HG03097 (cell line): ENCODE data around the gene ROBO3.
A peak's percentile ranks its signal among the peaks of the same experiment; 100 is the strongest.

ENCODE experiments used
- ATAC-seq: cut with Tn5 transposase; IDR thresholded peaks from one replicate; pipeline ENCODE4 v1.9.1; 2021; ENCODE audit not compliant: unreplicated experiment, low FRiP score

The ROBO3 gene

DNA sequence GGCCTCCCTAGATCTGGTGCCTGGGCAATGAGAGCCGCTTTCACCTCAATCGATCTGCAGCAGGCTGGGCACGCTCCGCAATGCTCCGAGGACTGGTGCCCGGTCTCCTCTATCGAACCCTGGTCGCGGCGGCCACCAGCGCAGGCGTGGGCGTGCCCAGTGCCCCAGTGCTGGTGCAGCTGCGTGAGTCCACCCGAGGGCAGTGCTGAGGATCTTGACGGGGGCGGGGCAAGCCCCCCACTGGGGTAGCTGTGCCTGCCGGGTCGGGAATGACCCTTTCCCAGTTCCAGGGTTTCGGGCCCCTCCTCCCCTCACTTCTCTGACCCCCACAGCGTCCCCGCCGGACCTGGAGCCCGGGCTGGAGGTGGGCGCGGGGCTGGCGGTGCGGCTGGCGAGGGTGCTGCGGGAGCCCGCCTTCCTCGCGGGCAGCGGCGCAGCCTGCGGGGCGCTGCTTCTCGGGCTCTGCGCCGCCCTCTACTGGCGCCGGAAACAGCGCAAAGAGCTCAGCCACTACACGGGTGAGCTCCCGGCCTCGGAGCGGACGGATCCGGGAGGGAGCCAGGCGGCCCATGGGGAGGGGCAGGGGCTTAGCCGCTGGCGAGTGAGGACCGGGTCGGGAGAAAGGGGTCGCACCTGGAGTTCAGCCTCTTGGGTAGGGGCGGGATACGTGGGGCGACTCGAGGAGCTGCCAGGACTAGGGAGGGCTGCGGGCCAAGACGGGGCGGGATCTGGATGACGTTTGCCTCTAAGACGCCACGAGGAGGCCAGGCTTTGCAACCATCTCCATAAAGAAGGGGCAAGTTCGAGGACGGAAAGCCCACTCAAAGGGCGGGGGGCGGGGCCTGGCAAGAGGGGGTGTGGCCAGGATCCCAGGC, 10.9 kb downstream of the ROBO3 start:
- ATAC-seq, result peak; percentile 81

GRCh38 chr11:124876818-124877630, 11.8 kb downstream of the ROBO3 start:
- ATAC-seq, result no peak

DNA sequence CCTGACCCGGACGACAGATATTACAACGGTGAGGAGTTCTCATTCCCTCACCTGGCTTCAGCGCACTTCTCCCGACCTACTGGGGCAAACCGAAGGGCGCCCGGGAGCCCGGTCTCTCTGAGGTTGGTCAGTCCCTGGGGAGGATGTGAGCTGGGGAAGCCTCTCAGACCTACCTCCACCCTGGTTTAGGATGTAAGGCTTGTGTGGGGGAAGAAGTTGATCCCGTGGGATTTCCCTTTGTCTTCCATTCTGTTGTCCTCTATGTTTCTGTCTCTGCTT, 12.3 kb downstream of the ROBO3 start:
- no peak for ATAC-seq

GRCh38 chr11:124877910-124878758, 12.9 kb downstream of the ROBO3 start:
- ATAC-seq, result no peak

DNA sequence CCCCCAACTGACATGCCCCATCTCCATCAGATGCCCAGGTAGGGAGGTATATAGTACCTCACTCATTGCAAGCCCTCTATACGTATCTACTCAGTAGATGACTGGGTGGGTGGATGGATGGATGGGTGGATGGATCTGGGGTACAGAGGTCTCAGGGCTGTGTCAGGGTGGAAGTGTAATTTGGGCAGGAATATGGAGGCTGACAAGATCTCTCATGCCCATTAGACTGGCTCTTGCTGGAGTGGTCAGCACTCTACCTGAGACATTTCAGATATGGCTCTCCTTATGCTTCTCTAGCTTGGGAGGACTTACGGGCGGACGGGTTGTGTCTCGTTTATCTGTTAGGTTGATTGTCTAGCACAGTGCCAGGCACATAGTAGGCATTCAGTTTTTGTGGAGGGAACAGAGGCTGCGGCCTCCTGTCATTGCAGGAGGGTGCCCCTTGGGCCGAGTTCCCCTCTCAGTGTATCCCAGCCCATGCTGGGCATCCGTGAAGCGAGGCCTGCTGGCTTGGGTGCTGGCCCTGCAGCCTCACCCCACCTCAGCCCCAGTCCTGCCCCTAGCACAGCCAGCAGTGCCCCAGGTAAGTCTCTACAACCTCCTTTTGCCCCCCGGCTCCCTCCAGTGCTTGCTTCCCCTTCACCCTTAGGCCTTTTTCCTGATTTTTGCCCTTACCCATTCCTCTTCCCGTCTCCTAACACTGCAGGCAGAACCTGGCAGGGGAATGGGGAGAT, 13.7 kb downstream of the ROBO3 start:
- ATAC-seq, result no peak

- no peak for ATAC-seq
Measured at GRCh38 chr11:124879493-124880289, 14.5 kb downstream of the ROBO3 start.

- ATAC-seq, result no peak
Measured at GRCh38 chr11:124880290-124880611, 15.0 kb downstream of the ROBO3 start.

DNA sequence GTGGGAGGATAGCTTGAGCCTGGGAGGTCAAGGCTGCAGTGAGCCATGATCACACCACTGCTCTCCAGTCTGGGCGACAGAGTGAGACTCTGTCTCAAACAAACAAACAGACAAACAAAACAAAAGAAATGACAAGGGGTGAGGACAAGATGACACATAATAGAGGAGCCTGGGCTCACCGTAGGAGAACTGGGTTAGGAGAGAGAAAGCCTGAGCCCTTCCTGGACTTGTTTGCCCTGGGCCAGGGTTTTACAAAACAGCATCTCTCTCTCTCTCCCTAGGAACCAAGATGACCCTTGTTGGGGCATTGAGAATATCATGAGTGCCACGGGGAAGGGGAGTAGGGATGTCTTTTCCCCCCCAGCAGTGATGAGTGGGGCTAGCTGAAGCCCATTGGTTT, 15.7 kb downstream of the ROBO3 start:
- ATAC-seq, result no peak

- no peak for ATAC-seq
Measured at GRCh38 chr11:124882339-124883071, 17.3 kb downstream of the ROBO3 start.

GRCh38 chr11:124884340-124884739, 19.1 kb downstream of the ROBO3 start:
- ATAC-seq, result no peak

DNA sequence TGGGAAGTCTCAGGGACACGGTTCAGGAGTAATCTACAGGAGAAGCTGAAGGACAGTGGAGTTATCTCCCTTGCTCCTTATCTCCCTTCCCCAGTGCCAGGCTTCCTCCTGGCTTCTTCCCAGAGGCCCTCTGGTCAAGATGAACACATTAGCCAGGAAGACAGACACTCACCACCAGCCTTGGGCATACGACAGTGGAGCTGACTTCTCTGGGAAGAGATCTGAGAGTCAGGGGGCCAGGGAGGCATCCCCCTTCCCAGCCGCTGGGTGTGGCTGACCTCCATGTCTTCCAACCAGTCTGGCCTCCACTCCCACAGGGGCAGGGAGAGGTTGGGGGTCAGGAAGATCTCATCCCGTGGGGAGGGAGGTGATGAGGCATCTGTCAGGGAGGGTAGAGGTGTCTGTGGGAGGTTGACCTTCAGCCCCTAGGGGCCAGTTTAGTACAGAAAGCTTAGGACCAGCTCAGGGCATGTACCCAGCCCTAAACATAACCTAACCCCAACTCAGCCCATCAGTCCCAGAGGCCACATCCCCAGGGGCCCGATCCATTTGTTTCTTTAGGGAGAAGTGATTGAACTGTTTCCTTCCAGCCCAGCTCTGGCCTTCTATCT, 19.7 kb downstream of the ROBO3 start:
- ATAC-seq, result no peak

DNA sequence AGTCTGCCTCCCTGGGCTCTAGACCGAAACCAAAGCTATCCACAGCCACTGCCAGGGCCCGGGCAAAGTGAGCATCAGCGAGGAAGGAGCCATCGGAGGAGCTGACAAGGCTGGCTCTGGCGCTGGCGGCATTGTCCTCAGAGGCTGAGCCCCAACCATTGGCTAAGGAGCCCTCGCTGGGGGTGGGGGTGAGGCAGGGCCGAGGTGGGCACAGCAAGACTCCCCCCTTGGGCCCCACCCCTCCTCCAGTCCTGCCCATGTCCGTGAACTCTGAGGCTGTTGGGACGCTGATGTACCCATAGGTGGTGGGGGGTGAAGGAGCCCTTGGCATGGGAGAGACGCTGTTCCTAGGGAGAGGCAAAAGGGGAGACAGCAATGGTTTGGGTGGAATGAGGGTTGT, 21.2 kb downstream of the ROBO3 start:
- no peak for ATAC-seq

GRCh38 chr11:124886978-124887666, 21.9 kb downstream of the ROBO3 start:
- no peak for ATAC-seq

DNA sequence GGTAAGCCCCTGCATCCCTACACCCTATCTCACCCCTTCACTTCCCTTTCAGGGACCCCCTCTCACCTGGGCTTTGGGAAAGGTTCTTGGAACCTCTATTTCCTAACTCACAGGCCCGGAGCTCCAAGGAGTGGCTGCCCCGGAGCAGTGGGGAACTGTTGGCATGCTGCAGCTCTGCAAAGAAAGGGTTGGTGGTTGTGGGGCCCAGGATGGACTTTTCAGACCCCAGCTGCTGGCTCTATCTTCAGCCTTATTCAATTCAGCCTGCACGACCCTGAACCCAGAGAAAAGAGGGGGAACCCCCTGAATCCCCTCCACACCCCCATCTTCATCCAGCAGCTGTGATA, 22.4 kb downstream of the ROBO3 start:
- no peak for ATAC-seq

- ATAC-seq, result no peak
Measured at GRCh38 chr11:124889191-124890091, 24.2 kb downstream of the ROBO3 start.

- no peak for ATAC-seq
Measured at GRCh38 chr11:124890151-124890550, 24.9 kb downstream of the ROBO3 start.

DNA sequence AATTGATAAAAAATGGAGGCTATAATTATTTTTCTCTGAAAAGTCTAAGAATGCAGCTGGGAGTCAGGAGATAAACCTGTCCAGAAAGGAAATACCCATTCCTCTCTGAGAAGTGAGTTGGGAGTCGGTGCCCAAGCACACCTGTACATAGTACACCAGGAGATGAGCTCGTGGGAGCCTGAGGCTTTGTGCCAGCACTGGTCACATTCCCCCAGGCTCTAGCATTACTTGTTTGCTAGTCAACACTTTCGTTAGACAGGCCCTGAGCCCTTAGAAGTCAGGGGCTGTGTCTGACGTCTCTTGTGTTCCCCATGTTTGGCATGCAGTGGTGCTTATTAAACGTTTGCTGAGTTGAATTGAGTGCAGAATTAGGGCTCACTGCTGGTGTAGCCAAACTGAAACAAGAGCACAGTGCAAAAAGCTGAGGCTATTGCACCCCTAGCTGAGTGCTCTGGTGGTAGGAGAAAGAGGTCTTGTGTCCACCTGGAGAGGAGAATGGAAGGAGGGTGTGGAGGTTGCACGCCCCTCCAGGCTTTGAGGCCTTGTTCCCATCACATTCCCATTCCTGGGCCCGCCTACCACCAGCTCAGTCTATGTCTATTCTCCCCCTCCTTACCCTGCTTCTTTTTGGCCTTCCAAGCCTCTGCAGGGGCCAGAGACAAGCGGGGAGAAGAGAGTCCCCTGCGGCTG, 25.6 kb downstream of the ROBO3 start:
- no peak for ATAC-seq
